GM18870 (cell line): ENCODE measurements around the gene CEMIP.
"Not testable (repeated sequence)": the region's sequence is repeated elsewhere in the genome, so short reads cannot be mapped to it uniquely, and the experiment has no call there.

ENCODE experiments used
- ATAC-seq: cut with Tn5 transposase; IDR thresholded peaks from one replicate; pipeline ENCODE4 v1.9.1; 2021; ENCODE audit warnings: moderate library complexity; ENCODE audit not compliant: unreplicated experiment

Gene CEMIP

DNA sequence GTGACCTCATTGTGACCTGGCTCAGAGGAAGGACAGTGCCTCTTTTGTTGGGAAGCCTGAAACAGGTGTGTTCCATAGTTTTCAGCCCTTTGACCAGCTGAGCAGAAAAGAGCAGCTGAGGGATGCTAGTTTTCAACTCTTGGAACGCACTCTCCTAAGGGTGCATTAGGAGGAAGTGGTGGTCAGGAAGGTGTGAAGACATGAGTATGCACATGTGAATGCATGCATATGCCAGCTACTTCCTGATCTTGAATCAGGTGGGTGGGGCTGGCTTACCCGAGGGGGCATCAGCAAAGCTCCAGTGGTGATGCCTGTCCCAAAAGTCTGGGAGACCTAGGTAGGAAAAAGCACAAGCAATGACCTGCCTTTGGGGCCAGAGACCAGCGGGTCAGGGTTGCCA is 23.3 kb upstream of the CEMIP start:
- ATAC-seq, result no peak

- ATAC-seq, result no peak
These were observed 20.9 kb upstream of the CEMIP start for GRCh38 chr15:80758130-80758745.

DNA sequence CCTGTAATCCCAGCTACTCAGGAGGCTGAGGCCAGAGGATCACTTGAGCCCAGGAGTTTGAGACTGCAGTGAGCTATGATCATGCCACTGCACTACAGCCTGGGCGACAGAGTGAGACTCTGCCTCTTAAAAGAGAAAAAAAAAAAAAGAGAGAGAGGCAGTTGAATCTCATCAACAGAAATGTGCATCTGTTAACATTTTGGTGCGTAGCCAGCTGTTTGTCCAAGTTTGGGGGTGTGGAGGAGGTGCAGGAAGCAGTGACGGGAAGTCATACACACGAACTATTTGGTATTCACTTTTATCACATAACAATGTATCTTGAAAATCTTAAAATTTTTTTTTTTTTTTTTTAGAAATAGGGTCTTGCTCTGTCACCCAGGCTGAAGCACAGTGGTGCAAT is 18.2 kb upstream of the CEMIP start:
- no peak for ATAC-seq

DNA sequence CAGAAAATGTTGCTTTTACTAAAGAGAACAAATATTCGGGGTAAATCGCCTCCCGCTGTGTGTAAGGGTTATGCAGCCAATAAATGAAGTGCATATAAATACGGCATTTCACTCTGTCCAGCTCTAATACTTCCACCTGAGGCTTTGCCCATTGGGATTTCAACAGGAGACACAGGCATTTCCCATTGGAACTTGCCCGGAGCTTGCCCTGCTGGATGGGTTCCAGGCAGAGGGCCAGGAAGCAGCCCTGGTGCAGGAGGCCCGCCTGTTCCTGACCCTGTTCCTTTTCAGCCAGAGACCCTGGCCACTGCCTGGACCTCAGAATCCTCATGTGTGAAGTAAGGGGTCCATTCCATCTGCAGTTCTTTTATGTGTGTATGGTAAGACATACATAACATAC is 17.4 kb upstream of the CEMIP start:
- no peak for ATAC-seq

DNA sequence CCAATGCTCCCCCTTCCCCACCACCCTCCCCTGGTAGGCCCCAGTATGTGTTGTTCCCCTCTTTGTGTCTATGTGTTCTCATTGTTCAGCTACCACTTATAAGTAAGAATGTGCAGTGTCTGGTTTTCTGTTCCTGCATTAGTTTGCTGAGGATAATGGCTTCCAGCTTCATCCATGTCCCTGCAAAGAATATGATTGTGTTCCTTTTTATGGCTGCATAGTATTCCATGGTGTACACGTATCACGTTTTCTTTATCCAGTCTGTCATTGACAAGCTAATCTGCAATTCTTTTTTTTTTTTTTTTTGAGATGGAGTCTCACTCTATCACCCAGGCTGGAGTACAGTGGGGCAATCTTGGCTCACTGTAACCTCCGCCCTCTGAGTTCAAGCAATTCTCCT is 15.9 kb upstream of the CEMIP start:
- not testable (repeated sequence) for ATAC-seq

DNA sequence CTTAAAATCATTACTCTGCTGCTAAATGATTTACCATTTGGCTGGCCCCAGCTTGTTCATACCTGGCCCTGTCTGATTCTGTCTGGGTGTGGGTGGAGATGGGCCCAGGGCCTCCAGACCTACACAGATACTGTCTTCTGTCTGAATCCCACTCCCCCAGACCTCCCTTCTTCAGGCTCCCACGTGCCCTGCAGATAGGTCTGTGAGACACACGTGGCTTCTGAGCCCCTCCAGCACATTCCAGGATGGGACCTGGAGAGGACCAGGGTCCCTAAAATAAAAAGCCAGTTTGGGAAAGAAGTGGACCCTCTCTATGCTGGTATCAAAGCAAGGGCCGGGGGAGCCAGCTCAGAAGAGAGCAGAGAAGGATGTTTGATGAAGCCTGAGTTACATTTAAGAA is 14.6 kb upstream of the CEMIP start:
- ATAC-seq, result no peak

- ATAC-seq, result no peak
These were observed 12.9 kb upstream of the CEMIP start for GRCh38 chr15:80766275-80766674.

- ATAC-seq, result no peak
These were observed 11.0 kb upstream of the CEMIP start for GRCh38 chr15:80768158-80768557.

- ATAC-seq, result no peak
These were observed 9.9 kb upstream of the CEMIP start for GRCh38 chr15:80769153-80769828.

GRCh38 chr15:80769829-80770705 is 9.1 kb upstream of the CEMIP start:
- no peak for ATAC-seq

- ATAC-seq, result no peak
These were observed 6.0 kb upstream of the CEMIP start for GRCh38 chr15:80773122-80773551.

GRCh38 chr15:80773792-80774352 is 5.3 kb upstream of the CEMIP start:
- ATAC-seq, result no peak

- no peak for ATAC-seq
These were observed 4.7 kb upstream of the CEMIP start for GRCh38 chr15:80774486-80774885.

- ATAC-seq, result no peak
These were observed 3.8 kb upstream of the CEMIP start for GRCh38 chr15:80775338-80775737.

GRCh38 chr15:80776420-80777045 is 2.6 kb upstream of the CEMIP start:
- ATAC-seq, result no peak

DNA sequence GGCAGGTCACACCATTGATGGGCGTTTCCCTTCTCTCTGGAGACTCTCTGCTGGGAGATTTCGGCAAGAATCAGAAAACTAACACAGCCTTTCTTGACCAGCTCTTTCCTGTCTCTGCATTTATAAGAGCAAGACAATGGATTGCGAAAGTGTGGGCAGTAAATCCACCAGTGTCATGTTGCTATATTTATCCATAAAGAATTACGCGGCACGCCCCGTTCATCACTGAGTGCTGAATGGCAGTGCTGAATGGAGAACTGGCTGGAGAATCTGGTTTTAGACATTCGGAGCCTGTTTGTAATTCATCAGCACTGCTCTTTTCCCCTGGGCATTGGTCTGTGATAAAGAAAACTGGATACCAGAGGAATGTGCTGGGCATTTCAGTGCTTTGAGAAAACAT is 2.0 kb upstream of the CEMIP start:
- ATAC-seq, result no peak

- ATAC-seq, result no peak
These were observed 1.1 kb upstream of the CEMIP start for GRCh38 chr15:80777826-80778620.

GRCh38 chr15:80778621-80778963 is 578 bp upstream of the CEMIP start:
- ATAC-seq, result no peak

GRCh38 chr15:80779658-80780415 is 667 bp downstream of the CEMIP start:
- ATAC-seq, result no peak
